IMR-90 (cell line): ENCODE data around the gene ERC2. TPM values are rescaled to one million over a fixed set of nuclear protein-coding genes. Genes with fewer than 3 reads are reported as not detected.

Source experiments
- ATAC-seq: fragments of 200-7000 bp; cut with Tn5 transposase; 2 replicates; pipeline ENCODE4 v1.9.1; 2020; ENCODE audit warnings: low read depth, mild to moderate bottlenecking, moderate library complexity
- BruUV-seq: library from RNA; stranded (reverse); fragments of 400-500 nt; replicated peaks from 2 replicates; lab custom pipeline; 2021; lab: Mats Ljungman, UMichigan
- CTCF ChIA-PET: fragments of 300-600 bp; formaldehyde crosslinking; extraction: SDS; loops from one replicate; lab custom pipeline; 2021; ENCODE audit warnings: antibody characterized with exemption; lab: Yijun Ruan, JAX
- POLR2A ChIA-PET: fragments of 300-600 bp; sonication (Branson Sonifier 250); formaldehyde crosslinking; loops from one replicate; lab custom pipeline; 2022; ENCODE audit warnings: antibody characterized with exemption; ENCODE audit not compliant: unreplicated experiment; lab: Charles Lee
- DNase-seq: peaks from one replicate; pipeline ENCODE4 v3.0.0; 2013
- H2AFZ ChIP-seq: replicated peaks from 2 replicates; pipeline ENCODE3; 2013; ENCODE audit warnings: low read length, mild to moderate bottlenecking; ENCODE audit not compliant: poor library complexity
- H2AK5ac ChIP-seq: 2 replicates; pipeline ENCODE4 v1.6.1; 2013; ENCODE audit warnings: low read depth, low read length, inconsistent platforms
- H2AK9ac ChIP-seq: replicated peaks from 2 replicates; pipeline ENCODE3; 2013; ENCODE audit warnings: mild to moderate bottlenecking, low read depth, low read length, moderate library complexity; ENCODE audit not compliant: poor library complexity
- H2BK120ac ChIP-seq: 2 replicates; pipeline ENCODE4 v1.6.1; 2013; ENCODE audit warnings: low read depth, low read length, inconsistent platforms
- H2BK15ac ChIP-seq: 3 replicates; pipeline ENCODE4 v1.6.1; 2013; ENCODE audit warnings: low read depth, low read length, inconsistent platforms
- H2BK20ac ChIP-seq: 2 replicates; pipeline ENCODE4 v1.6.1; 2013; ENCODE audit warnings: low read depth, mild to moderate bottlenecking, inconsistent platforms, low read length, moderate library complexity
- H2BK5ac ChIP-seq: 2 replicates; pipeline ENCODE4 v1.6.1; 2013; ENCODE audit warnings: mild to moderate bottlenecking, low read depth, low read length, inconsistent platforms; ENCODE audit not compliant: poor library complexity, severe bottlenecking
- H3K14ac ChIP-seq: replicated peaks from 2 replicates; pipeline ENCODE4 v1.6.1; 2013; ENCODE audit warnings: low read depth, low read length, inconsistent platforms
- H3K18ac ChIP-seq: 2 replicates; pipeline ENCODE4 v1.6.1; 2013; ENCODE audit warnings: low read depth, low read length, control low read depth
- H3K23ac ChIP-seq: 2 replicates; pipeline ENCODE4 v1.6.1; 2013; ENCODE audit warnings: low read depth, low read length, inconsistent platforms
- H3K27ac ChIP-seq: 2 replicates; pipeline ENCODE4 v1.5.1; 2013; ENCODE audit warnings: mild to moderate bottlenecking, control low read depth, low read length; ENCODE audit not compliant: insufficient read depth
- H3K27me3 ChIP-seq: 2 replicates; pipeline ENCODE4 v1.6.1; 2013; ENCODE audit warnings: low read length; ENCODE audit not compliant: control insufficient read depth, insufficient read depth
- H3K36me3 ChIP-seq: 2 replicates; pipeline ENCODE4 v1.6.1; 2013; ENCODE audit warnings: low read length, mixed read lengths; ENCODE audit not compliant: control insufficient read depth, insufficient read depth
- H3K4ac ChIP-seq: 2 replicates; pipeline ENCODE4 v1.6.1; 2013; ENCODE audit warnings: low read depth, low read length, inconsistent platforms
- H3K4me1 ChIP-seq: 2 replicates; pipeline ENCODE4 v1.6.1; 2013; ENCODE audit warnings: low read length, mixed read lengths; ENCODE audit not compliant: control insufficient read depth, insufficient read depth
- H3K4me2 ChIP-seq: 2 replicates; pipeline ENCODE4 v1.6.1; 2013; ENCODE audit warnings: low read depth, mild to moderate bottlenecking, control low read depth, low read length, moderate library complexity
- H3K4me3 ChIP-seq: 2 replicates; pipeline ENCODE4 v1.5.1; 2013; ENCODE audit warnings: low read depth, mild to moderate bottlenecking, control low read depth, low read length, moderate library complexity; ENCODE audit not compliant: insufficient read depth
- H3K56ac ChIP-seq: 2 replicates; pipeline ENCODE4 v1.6.1; 2013; ENCODE audit warnings: low read length, inconsistent platforms; ENCODE audit not compliant: insufficient read depth; ENCODE audit errors: extremely low read depth
- H3K79me1 ChIP-seq, 2 experiments: 2 replicates each; pipeline ENCODE4 v1.6.1; 2013; ENCODE audit warnings: low read length in 2 of 2, inconsistent platforms in 1 of 2, low read depth in 1 of 2
- H3K9ac ChIP-seq: 2 replicates; pipeline ENCODE4 v1.6.1; 2013; ENCODE audit warnings: low read depth, low read length, control low read depth
- H3K9me1 ChIP-seq: 2 replicates; pipeline ENCODE4 v1.6.1; 2013; ENCODE audit warnings: low read length, inconsistent platforms; ENCODE audit not compliant: insufficient read depth
- H3K9me3 ChIP-seq: 2 replicates; pipeline ENCODE4 v1.6.1; 2013; ENCODE audit warnings: low read length; ENCODE audit not compliant: control insufficient read depth, insufficient read depth
- H4K20me1 ChIP-seq: 2 replicates; pipeline ENCODE4 v1.6.1; 2013; ENCODE audit warnings: low read length, inconsistent platforms; ENCODE audit not compliant: insufficient read depth
- H4K5ac ChIP-seq: 2 replicates; pipeline ENCODE4 v1.6.1; 2013; ENCODE audit warnings: mild to moderate bottlenecking, low read depth, low read length, control low read depth
- H4K8ac ChIP-seq, 2 experiments: 2 replicates each; pipeline ENCODE4 v1.6.1; 2013; ENCODE audit warnings: low read depth in 2 of 2, low read length in 2 of 2, control low read depth in 1 of 2, inconsistent platforms in 1 of 2
- H4K91ac ChIP-seq: 2 replicates; pipeline ENCODE4 v1.6.1; 2013; ENCODE audit warnings: low read depth, low read length, inconsistent platforms; ENCODE audit not compliant: insufficient read depth
- BHLHE40 ChIP-seq: fragments of 150-350 bp; IDR thresholded peaks from 2 replicates; pipeline ENCODE4 v1.6.1; 2016; ENCODE audit warnings: mild to moderate bottlenecking, low read depth, low read length
- MAFK ChIP-seq: IDR thresholded peaks from 2 replicates; pipeline ENCODE4 v1.6.1; 2012; ENCODE audit warnings: low read depth, low read length, improper control_type of control experiment
- MXI1 ChIP-seq: IDR thresholded peaks from 2 replicates; pipeline ENCODE4 v1.6.1; 2012; ENCODE audit warnings: low read depth, mild to moderate bottlenecking, low read length, moderate library complexity, borderline replicate concordance
- POLR2A ChIP-seq: IDR thresholded peaks from 2 replicates; pipeline ENCODE4 v1.6.1; 2012; ENCODE audit warnings: mild to moderate bottlenecking, low read depth, low read length
- RCOR1 ChIP-seq: IDR thresholded peaks from 2 replicates; pipeline ENCODE4 v1.6.1; 2012; ENCODE audit warnings: mild to moderate bottlenecking, low read length, improper control_type of control experiment; ENCODE audit not compliant: insufficient replicate concordance
- SMC3 ChIP-seq: fragments of 150-350 bp; IDR thresholded peaks from 2 replicates; pipeline ENCODE4 v1.6.1; 2016; ENCODE audit warnings: low read depth, mild to moderate bottlenecking, antibody characterized with exemption, low read length, moderate library complexity
- WGBS, 2 experiments: methylation state at CpG; one replicate each; pipeline versions ENCODE4 v1.1.5 to v1.1.7; 2013; ENCODE audit warnings: missing lambda C conversion rate in 2 of 2; ENCODE audit not compliant: insufficient read length in 1 of 2; ENCODE audit errors: extremely low coverage in 2 of 2; 5-methylcytosine and 5-hydroxymethylcytosine counted together
- dilution Hi-C: fragments of 300-500 bp; cut with HindIII; formaldehyde crosslinking; loops from one replicate; pipeline ENCODE4 v1.14.3; 2018; ENCODE audit warnings: low sequenced_read_pairs; ENCODE audit not compliant: unreplicated experiment
- in situ Hi-C: fragments of 300-500 bp; cut with MboI; formaldehyde crosslinking; loops from 3 replicates; pipeline ENCODE4 v1.14.3; 2019; ENCODE audit warnings: low sequenced_read_pairs, inconsistent platforms, mixed read lengths
- intact Hi-C: fragments of 100-400 bp; cut with micrococcal nuclease; formaldehyde crosslinking; loops from 2 replicates; pipeline ENCODE4 v1.10.0; 2022
- polyA plus RNA-seq, 3 experiments: library from polyadenylated mRNA; depleted of rRNA; stranded (reverse); fragments of >200 nt; gene quantifications; 2 replicates each; pipeline ENCODE4 v1.2.3, GENCODE V29; 2012; ENCODE audit warnings: low replicate concordance in 1 of 3
- total RNA-seq: library from RNA; depleted of rRNA; stranded (reverse); fragments of >200 nt; gene quantifications from 2 replicates; pipeline ENCODE4 v1.2.3, GENCODE V29; 2012
- TF ChIP-seq, protein P1 (sequence below): conservative IDR thresholded peaks from 2 replicates; pipeline ENCODE4 v1.5.1; 2012; ENCODE audit warnings: mild to moderate bottlenecking, low read depth, low read length, improper control_type of control experiment
- TF ChIP-seq, protein P2 (sequence below): fragments of 150-350 bp; IDR thresholded peaks from 2 replicates; pipeline ENCODE4 v1.6.1; 2017; ENCODE audit warnings: mild to moderate bottlenecking, antibody characterized with exemption, low read length, low read depth
- TF ChIP-seq, protein P3 (sequence below): fragments of 150-350 bp; IDR thresholded peaks from 2 replicates; pipeline ENCODE4 v1.6.1; 2016; ENCODE audit warnings: low read depth, mild to moderate bottlenecking, low read length, moderate library complexity, borderline replicate concordance

The ERC2 gene
- total and polyA plus RNA-seq, 2 of the 4 experiments (the other 2 are of a cell fraction): 0.17 to 0.18 TPM

DNA sequence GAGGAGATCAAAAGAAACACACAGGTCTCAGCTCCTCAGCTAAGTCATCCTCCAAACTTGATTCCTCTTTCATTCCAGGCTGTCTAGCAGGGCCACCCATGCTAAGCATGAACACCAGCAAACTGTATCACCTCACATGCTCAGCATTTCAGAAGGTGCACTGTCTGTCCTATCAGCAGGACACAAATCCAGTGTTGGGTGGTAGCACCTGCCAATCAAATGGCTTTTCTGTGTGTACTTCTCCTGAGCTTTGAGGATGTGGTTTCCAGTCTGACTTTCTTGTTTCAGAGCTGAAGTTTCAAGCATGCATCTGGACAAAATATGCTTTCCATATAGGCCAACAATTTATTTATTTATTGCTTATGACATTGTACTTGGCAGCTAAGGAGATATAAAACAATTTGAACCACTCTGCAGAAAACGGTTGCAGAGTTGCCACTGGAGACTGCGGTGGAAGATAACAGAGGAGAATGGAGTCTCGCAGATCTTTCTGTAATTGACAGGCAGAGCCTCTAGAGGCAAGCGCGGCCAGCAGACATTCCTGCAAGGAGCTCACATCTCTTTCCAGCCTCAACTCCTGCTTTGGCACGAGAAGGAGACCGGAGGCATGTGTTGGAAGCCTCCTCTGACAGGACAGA, 814.0 kb downstream of the ERC2 start:
- in situ Hi-C loops (no loop called here), intact Hi-C loops (no loop called here), dilution Hi-C loops (no loop called here)
- Histone ChIP-seq H2AFZ (no peak overlapping the region), H2BK20ac (0 out of 2 replicates have a peak overlapping the region, but pooled peaks have one; percentile 27), H2AK9ac (no peak overlapping the region), H4K91ac (peak overlapping the region; percentile 24; the same call in 1 of the 2 replicates), H4K20me1 (no peaks in the 10 kb centered on the region), H4K5ac (no peak overlapping the region), H3K4me1 (peaks cover 5% of the 10 kb centered on the region; the same call in 1 of the 2 replicates), H3K4me3 (no peak overlapping the region), H3K4ac (peak overlapping the region; percentile 24), H3K9me3 (no peaks in the 10 kb centered on the region), H3K23ac (no peak overlapping the region), H3K9me1 (peaks cover 7% of the 10 kb centered on the region; the same call in 1 of the 2 replicates), H4K8ac (no peak overlapping the region), H3K36me3 (no peaks in the 10 kb centered on the region), H2BK15ac (peak overlapping the region; percentile 52; the same call in 2 of the 3 replicates), H3K4me2 (no peak overlapping the region), H3K14ac (0 out of 2 replicates have a peak overlapping the region, but pooled peaks have one; percentile 3), H2BK120ac (peak overlapping the region; percentile 25), H2AK5ac (peak overlapping the region; percentile 25; the same call in 1 of the 2 replicates), H2BK5ac (no peak overlapping the region), H3K56ac (no peak overlapping the region), H3K9ac (no peak overlapping the region), H3K79me1 (no peaks in the 10 kb centered on the region), H3K27me3 (no peaks in the 10 kb centered on the region), H3K18ac (no peak overlapping the region), H3K27ac (no peak overlapping the region)
- TF ChIP-seq MAFK: no peak
- no peak for TF ChIP-seq POLR2A
- TF ChIP-seq BHLHE40: no peak
- TF ChIP-seq, protein P1, sequence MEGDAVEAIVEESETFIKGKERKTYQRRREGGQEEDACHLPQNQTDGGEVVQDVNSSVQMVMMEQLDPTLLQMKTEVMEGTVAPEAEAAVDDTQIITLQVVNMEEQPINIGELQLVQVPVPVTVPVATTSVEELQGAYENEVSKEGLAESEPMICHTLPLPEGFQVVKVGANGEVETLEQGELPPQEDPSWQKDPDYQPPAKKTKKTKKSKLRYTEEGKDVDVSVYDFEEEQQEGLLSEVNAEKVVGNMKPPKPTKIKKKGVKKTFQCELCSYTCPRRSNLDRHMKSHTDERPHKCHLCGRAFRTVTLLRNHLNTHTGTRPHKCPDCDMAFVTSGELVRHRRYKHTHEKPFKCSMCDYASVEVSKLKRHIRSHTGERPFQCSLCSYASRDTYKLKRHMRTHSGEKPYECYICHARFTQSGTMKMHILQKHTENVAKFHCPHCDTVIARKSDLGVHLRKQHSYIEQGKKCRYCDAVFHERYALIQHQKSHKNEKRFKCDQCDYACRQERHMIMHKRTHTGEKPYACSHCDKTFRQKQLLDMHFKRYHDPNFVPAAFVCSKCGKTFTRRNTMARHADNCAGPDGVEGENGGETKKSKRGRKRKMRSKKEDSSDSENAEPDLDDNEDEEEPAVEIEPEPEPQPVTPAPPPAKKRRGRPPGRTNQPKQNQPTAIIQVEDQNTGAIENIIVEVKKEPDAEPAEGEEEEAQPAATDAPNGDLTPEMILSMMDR: no peak
- TF ChIP-seq MXI1: no peak
- TF ChIP-seq SMC3: no peak
- TF ChIP-seq, protein P2, sequence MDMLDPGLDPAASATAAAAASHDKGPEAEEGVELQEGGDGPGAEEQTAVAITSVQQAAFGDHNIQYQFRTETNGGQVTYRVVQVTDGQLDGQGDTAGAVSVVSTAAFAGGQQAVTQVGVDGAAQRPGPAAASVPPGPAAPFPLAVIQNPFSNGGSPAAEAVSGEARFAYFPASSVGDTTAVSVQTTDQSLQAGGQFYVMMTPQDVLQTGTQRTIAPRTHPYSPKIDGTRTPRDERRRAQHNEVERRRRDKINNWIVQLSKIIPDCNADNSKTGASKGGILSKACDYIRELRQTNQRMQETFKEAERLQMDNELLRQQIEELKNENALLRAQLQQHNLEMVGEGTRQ: no peak
- TF ChIP-seq RCOR1: no peak
- TF ChIP-seq, protein P3, sequence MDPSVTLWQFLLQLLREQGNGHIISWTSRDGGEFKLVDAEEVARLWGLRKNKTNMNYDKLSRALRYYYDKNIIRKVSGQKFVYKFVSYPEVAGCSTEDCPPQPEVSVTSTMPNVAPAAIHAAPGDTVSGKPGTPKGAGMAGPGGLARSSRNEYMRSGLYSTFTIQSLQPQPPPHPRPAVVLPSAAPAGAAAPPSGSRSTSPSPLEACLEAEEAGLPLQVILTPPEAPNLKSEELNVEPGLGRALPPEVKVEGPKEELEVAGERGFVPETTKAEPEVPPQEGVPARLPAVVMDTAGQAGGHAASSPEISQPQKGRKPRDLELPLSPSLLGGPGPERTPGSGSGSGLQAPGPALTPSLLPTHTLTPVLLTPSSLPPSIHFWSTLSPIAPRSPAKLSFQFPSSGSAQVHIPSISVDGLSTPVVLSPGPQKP: no peak
- no CpG with 5 or more reads among the region's 7 CpGs for whole genome bisulfite sequencing, 2 experiments
- ChIA-PET CTCF (interaction anchor here (0.6 kb wide), 1 partner anchor 65 kb away, joined by 5 read pairs; no protein-coding TSS in a partner anchor), POLR2A (no interaction called here)
- DNase-seq (no peak), ATAC-seq (no peak; the same call in 1 of the 2 replicates)
- no TSS peak for BruUV-seq
